ENCODE results near the gene PEA15. TPM values are rescaled to one million over a fixed set of nuclear protein-coding genes. Genes with fewer than 3 reads are reported as not detected.
A peak's percentile ranks its signal among the peaks of the same experiment; 100 is the strongest.

The PEA15 gene
- polyA plus RNA-seq, 3 donors from 2014 or later = 12.8 to 14.2 (median 13.2) TPM

GRCh38 chr1:160261893-160262794, 57.0 kb downstream of the PEA15 start, which contains the start of gene DCAF8:
TSS of gene DCAF8 (minus strand) at chr1:160262549. CDS start at chr1:160244008, 18,541 bp downstream.
- Mint-ChIP-seq H3K9me3 (no peaks in the 10 kb centered on the region), H3K36me3 (peaks cover 0 to 4% (median 0%) of the 10 kb centered on the region in 3 donors), H3K27ac (peak within 1 kb of the TSS; percentile 95 to 100 (median 98)), H3K4me3 (peak within 1 kb of the TSS; percentile 92 to 99 (median 97)), H3K4me1 (peaks cover 46 to 54% of the 10 kb centered on the region in 2 donors), H3K27me3 (ENCODE audit: low read depth in 3 of 3) (peaks cover 10 to 21% (median 15%) of the 10 kb centered on the region in 3 donors)
- peak; percentile 96 to 97 (median 97) for DNase-seq

- Mint-ChIP-seq H3K27ac (no peak overlapping the region), H3K4me1 (peaks cover 36 to 41% of the 10 kb centered on the region in 2 donors), H3K27me3 (ENCODE audit: low read depth in 3 of 3) (peaks cover 10 to 21% (median 15%) of the 10 kb centered on the region in 3 donors), H3K4me3 (no peak overlapping the region), H3K9me3 (no peaks in the 10 kb centered on the region), H3K36me3 (no peaks in the 10 kb centered on the region)
- no peak for DNase-seq
Observed at GRCh38 chr1:160264795-160265307, 59.7 kb downstream of the PEA15 start.

Other genes starting within 250 kb of the PEA15 start
- gene PIGM, start 173.4 kb upstream of the PEA15 start, polyA plus RNA-seq = 1 to 10 TPM; 2.1 to 3.3 (median 3.0) TPM
- not detected for gene KCNJ10, start 135.2 kb upstream of the PEA15 start, polyA plus RNA-seq
- not detected for gene KCNJ9, start 123.8 kb upstream of the PEA15 start, polyA plus RNA-seq
- 10 to 100 TPM; 29.1 to 57.4 (median 40.5) TPM for gene IGSF8, start 106.8 kb upstream of the PEA15 start, polyA plus RNA-seq
- gene ATP1A2, start 89.6 kb upstream of the PEA15 start, polyA plus RNA-seq = not detected
- gene ATP1A4, start 53.8 kb upstream of the PEA15 start, polyA plus RNA-seq = not detected
- gene CASQ1, start 14.8 kb upstream of the PEA15 start, polyA plus RNA-seq = not detected
- 10 to 100 TPM; 42.3 to 62.1 (median 58.1) TPM for gene DCAF8, start 57.2 kb downstream of the PEA15 start, polyA plus RNA-seq
- gene PEX19, start 79.7 kb downstream of the PEA15 start, polyA plus RNA-seq = 10 to 100 TPM; 62.5 to 71.9 (median 62.6) TPM
- gene COPA, start 137.9 kb downstream of the PEA15 start, polyA plus RNA-seq = 100 to 1,000 TPM; 114 to 175 (median 143) TPM
- gene NCSTN, start 138.0 kb downstream of the PEA15 start, polyA plus RNA-seq = 100 to 1,000 TPM in 1 of 3 donors, 10 to 100 TPM in 2; 60.0 to 159 (median 92.3) TPM
- gene NHLH1, start 161.7 kb downstream of the PEA15 start, polyA plus RNA-seq = not detected
- not detected for gene VANGL2, start 195.2 kb downstream of the PEA15 start, polyA plus RNA-seq